Endodermal cell (in vitro differentiated cells): ENCODE data around the gene SBNO2. TPM values are rescaled to one million over a fixed set of nuclear protein-coding genes. Genes with fewer than 3 reads are reported as not detected.

Source experiments
- DNase-seq: peaks from one replicate; pipeline ENCODE4 v3.0.0-alpha.2; 2017
- H3K27ac ChIP-seq: 2 replicates; pipeline ENCODE4 v1.5.1; 2013; ENCODE audit warnings: mild to moderate bottlenecking, low read depth, low read length, moderate library complexity
- H3K27me3 ChIP-seq: 2 replicates; pipeline ENCODE4 v1.6.1; 2013; ENCODE audit warnings: mild to moderate bottlenecking, low read length, moderate library complexity; ENCODE audit not compliant: insufficient read depth, control insufficient read depth, poor library complexity, severe bottlenecking
- H3K36me3 ChIP-seq: 2 replicates; pipeline ENCODE4 v1.7.0; 2013; ENCODE audit warnings: mild to moderate bottlenecking, low read length, moderate library complexity; ENCODE audit not compliant: control insufficient read depth, insufficient read depth
- H3K4me1 ChIP-seq: one replicate; pipeline ENCODE4 v1.7.0; 2013; ENCODE audit warnings: low read length; ENCODE audit not compliant: control insufficient read depth, insufficient read depth
- H3K4me3 ChIP-seq: 2 replicates; pipeline ENCODE4 v1.5.1; 2013; ENCODE audit warnings: mild to moderate bottlenecking, low read length, moderate library complexity
- H3K9ac ChIP-seq: 2 replicates; pipeline ENCODE4 v1.6.1; 2013; ENCODE audit warnings: mild to moderate bottlenecking, low read length, moderate library complexity; ENCODE audit not compliant: poor library complexity, severe bottlenecking; ENCODE audit errors: extremely low read depth
- H3K9me3 ChIP-seq: 2 replicates; pipeline ENCODE4 v1.6.1; 2013; ENCODE audit warnings: mild to moderate bottlenecking, low read length, moderate library complexity; ENCODE audit not compliant: control insufficient read depth
- H3K27ac Mint-ChIP-seq: 2 replicates; pipeline ENCODE4 v1.8.0; 2020; ENCODE audit warnings: mixed read lengths
- H3K27me3 Mint-ChIP-seq: 2 replicates; pipeline ENCODE4 v1.8.0; 2021; ENCODE audit warnings: mild to moderate bottlenecking, mixed read lengths; ENCODE audit not compliant: insufficient read depth
- H3K36me3 Mint-ChIP-seq: 2 replicates; pipeline ENCODE4 v1.8.0; 2020; ENCODE audit warnings: low read depth, mixed read lengths
- H3K4me1 Mint-ChIP-seq: 2 replicates; pipeline ENCODE4 v1.8.0; 2020; ENCODE audit warnings: mixed read lengths
- H3K4me3 Mint-ChIP-seq: 2 replicates; pipeline ENCODE4 v1.8.0; 2020; ENCODE audit warnings: mild to moderate bottlenecking, moderate library complexity, mixed read lengths
- H3K9me3 Mint-ChIP-seq: 2 replicates; pipeline ENCODE4 v1.8.0; 2020; ENCODE audit warnings: mild to moderate bottlenecking, mixed read lengths
- WGBS, 2 experiments: methylation state at CpG; one replicate each; pipeline versions ENCODE4 v1.1.5 to v1.1.7; 2013; ENCODE audit warnings: missing lambda C conversion rate in 2 of 2, mixed read lengths in 1 of 2; ENCODE audit not compliant: insufficient coverage in 1 of 2, insufficient read length in 1 of 2; 5-methylcytosine and 5-hydroxymethylcytosine counted together
- total RNA-seq, 2 donors: library from RNA; stranded (reverse); fragmentation: NEBNext Ultra II Directional in 1 of 2; extraction: Animal tissue kit (Norgen Biotek cat#: 25700) in 1 of 2; gene quantifications; 2 replicates in 1 of 2; 3 replicates in 1 of 2; pipeline ENCODE4 v1.2.1, GENCODE V29; 2021
- TF ChIP-seq, protein P1 (sequence below): fragments of 200-600 bp; sonication (generic); conservative IDR thresholded peaks from 2 replicates; pipeline ENCODE4 v1.5.0; 2021; ENCODE audit warnings: antibody characterized with exemption, mild to moderate bottlenecking

Gene SBNO2
- total RNA-seq, 2 donors from 2014 or later, result 43.3 to 50.4 TPM

DNA sequence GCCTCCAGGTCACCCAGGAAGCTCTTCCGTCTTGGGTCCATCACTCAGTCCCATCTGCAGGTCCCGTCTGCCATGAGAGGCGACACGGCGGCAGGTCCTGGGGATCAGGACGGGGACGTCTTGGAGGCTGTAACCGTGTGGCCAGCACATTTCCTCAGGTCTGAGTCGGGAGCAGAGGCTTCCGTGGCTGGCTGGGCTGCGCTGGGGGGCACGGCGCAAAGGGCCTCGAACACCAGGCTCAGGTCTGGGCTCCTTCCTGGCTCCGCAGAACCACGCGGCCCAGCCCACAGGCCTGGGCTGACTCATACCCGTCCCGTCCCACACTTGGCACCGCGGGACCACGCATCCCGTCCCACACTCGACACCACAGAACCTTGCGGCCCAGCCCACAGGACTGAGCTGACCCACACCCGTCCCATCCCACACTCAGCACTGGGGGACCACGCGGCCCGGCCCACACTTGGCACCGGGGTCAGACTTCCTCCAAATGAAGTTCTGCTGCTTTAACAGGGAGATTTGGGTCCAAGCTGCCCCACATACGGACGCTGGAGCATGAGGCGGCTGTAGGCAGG lies 30.2 kb downstream of the SBNO2 start:
- TF ChIP-seq, protein P1, sequence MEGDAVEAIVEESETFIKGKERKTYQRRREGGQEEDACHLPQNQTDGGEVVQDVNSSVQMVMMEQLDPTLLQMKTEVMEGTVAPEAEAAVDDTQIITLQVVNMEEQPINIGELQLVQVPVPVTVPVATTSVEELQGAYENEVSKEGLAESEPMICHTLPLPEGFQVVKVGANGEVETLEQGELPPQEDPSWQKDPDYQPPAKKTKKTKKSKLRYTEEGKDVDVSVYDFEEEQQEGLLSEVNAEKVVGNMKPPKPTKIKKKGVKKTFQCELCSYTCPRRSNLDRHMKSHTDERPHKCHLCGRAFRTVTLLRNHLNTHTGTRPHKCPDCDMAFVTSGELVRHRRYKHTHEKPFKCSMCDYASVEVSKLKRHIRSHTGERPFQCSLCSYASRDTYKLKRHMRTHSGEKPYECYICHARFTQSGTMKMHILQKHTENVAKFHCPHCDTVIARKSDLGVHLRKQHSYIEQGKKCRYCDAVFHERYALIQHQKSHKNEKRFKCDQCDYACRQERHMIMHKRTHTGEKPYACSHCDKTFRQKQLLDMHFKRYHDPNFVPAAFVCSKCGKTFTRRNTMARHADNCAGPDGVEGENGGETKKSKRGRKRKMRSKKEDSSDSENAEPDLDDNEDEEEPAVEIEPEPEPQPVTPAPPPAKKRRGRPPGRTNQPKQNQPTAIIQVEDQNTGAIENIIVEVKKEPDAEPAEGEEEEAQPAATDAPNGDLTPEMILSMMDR, result no peak
- Mint-ChIP-seq H3K4me3 (no peak overlapping the region), H3K4me1 (no peaks in the 10 kb centered on the region), H3K27me3 (no peaks in the 10 kb centered on the region), H3K36me3 (peaks cover 45% of the 10 kb centered on the region), H3K9me3 (no peaks in the 10 kb centered on the region), H3K27ac (no peak overlapping the region)
- no peak overlapping the region for H3K9ac ChIP-seq
- WGBS, 2 experiments, result 96 to 99% methylated on average over 19 to 33 of the region's 33 CpGs
- no peak overlapping the region for H3K27ac ChIP-seq
- H3K36me3 ChIP-seq, result peaks cover 5% of the 10 kb centered on the region
- H3K4me1 ChIP-seq, result no peaks in the 10 kb centered on the region
- H3K27me3 ChIP-seq, result no peaks in the 10 kb centered on the region
- DNase-seq, result no peak
- no peak overlapping the region for H3K4me3 ChIP-seq
- no peaks in the 10 kb centered on the region for H3K9me3 ChIP-seq

GRCh38 chr19:1141944-1142343 lies 32.1 kb downstream of the SBNO2 start:
- DNase-seq, result no peak
- H3K4me3 Mint-ChIP-seq, result no peak overlapping the region
- H3K36me3 Mint-ChIP-seq, result peaks cover 45% of the 10 kb centered on the region
- H3K27ac ChIP-seq, result no peak overlapping the region
- no peaks in the 10 kb centered on the region for H3K9me3 Mint-ChIP-seq
- H3K4me1 ChIP-seq, result no peaks in the 10 kb centered on the region
- no peaks in the 10 kb centered on the region for H3K27me3 ChIP-seq
- H3K9me3 ChIP-seq, result no peaks in the 10 kb centered on the region
- H3K4me1 Mint-ChIP-seq, result no peaks in the 10 kb centered on the region
- H3K27ac Mint-ChIP-seq, result no peak overlapping the region
- H3K27me3 Mint-ChIP-seq, result no peaks in the 10 kb centered on the region
- H3K4me3 ChIP-seq, result no peak overlapping the region
- H3K9ac ChIP-seq, result no peak overlapping the region
- TF ChIP-seq, protein P1, result no peak
- H3K36me3 ChIP-seq, result peaks cover 5% of the 10 kb centered on the region
- WGBS, 2 experiments, result 85% methylated on average over 3 to 5 of the region's 5 CpGs

GRCh38 chr19:1140272-1141027 lies 33.6 kb downstream of the SBNO2 start:
- no peaks in the 10 kb centered on the region for H3K9me3 Mint-ChIP-seq
- TF ChIP-seq, protein P1, result no peak
- no peak for DNase-seq
- peaks cover 41% of the 10 kb centered on the region for H3K36me3 Mint-ChIP-seq
- H3K9ac ChIP-seq, result no peak overlapping the region
- no peak overlapping the region for H3K27ac Mint-ChIP-seq
- H3K4me3 ChIP-seq, result no peak overlapping the region
- H3K36me3 ChIP-seq, result peaks cover 5% of the 10 kb centered on the region
- no peaks in the 10 kb centered on the region for H3K4me1 ChIP-seq
- no peaks in the 10 kb centered on the region for H3K4me1 Mint-ChIP-seq
- H3K4me3 Mint-ChIP-seq, result no peak overlapping the region
- no peaks in the 10 kb centered on the region for H3K27me3 Mint-ChIP-seq
- H3K27ac ChIP-seq, result no peak overlapping the region
- H3K9me3 ChIP-seq, result no peaks in the 10 kb centered on the region
- no peaks in the 10 kb centered on the region for H3K27me3 ChIP-seq
- 96 to 97% methylated on average over 36 to 39 of the region's 39 CpGs for whole genome bisulfite sequencing, 2 experiments
